ENCODE data around the gene NUP133.
"Not testable (repeated sequence)": the region's sequence is repeated elsewhere in the genome, so short reads cannot be mapped to it uniquely, and the experiment has no call there.

NUP133 gene

DNA sequence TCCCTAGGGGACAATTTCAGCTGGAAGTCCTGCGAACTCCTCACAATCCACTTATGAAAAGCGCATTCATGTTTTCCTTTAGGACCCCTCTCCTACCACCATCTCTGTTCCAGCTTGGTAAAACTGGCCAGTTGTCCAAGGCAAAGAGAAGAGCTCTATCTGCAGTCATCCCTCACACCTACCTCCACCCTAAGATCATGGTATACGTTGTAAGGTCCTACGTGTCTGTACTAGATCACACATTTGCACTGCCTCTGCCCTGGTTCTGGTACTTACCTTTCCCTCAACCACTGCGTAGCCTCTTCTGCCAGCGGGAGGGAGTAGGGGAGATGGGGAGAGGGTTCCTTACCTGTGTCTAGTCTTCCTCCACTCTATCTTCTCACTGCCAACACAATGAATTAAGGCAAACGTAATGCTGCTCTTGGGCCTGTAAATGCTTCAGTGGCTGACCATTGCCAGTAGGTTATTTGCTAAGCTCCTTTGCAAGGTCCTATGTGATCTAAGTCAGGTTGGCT is 739 bp upstream of the NUP133 start:
- DNase-seq = no peak

DNA sequence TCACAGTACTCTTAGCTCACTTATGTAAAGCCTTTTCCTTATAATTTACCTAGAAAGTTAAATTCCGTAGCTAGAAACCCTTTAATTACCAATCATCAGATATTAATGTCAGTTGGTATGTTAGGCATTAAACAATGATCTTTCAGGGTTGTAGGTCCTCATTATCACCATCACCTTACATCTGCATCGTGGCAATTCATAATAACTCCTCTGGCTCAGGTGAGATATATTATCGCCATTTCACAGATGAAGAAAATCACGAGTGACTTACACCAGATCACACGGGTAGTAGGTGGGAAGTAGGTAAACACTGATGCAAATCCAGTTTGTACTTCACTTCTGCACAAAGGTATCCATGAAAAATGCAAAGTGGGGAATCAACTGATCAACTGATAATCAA is 639 bp downstream of the NUP133 start:
- DNase-seq = peak; percentile 53

DNA sequence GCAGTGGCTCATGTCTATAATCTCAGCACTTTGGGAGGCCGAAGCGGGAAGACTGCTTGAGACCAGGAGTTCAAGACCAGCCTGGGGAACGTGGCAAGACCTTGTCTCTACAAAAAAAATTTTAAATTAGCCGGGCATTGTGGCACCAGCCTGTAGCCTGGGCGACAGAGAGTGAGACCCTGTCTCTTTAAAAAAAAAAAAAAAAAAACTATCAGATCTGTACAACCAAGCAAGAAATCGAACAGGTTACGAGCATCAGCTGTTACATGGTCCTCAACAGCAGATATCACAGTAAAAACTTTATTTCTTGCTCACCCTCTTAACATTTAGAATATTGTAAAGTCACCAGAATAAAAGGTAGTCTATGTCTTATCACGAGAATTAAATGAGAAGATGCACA is 1.5 kb downstream of the NUP133 start:
- DNase-seq = no peak

GRCh38 chr1:229495782-229496181 is 12.4 kb downstream of the NUP133 start:
- DNase-seq = no peak

DNA sequence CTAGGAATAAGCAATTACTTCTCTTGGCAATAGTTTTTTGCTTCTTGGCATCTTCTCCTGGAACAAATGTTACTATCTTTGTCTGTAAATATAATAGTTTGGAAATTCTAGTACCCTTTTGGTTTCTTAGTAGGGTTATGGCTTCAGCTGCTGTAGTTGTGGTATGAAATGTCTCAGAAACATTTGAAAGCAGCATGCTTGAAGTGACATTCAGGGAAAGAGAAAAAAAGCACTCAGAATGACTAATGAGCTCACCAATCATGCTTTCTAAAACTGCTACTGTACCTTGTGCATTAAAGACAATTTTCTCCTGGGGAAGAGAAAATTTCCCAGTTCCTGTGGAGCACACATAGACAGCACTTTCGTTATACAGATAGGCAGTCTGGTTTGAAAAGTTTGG is 21.0 kb downstream of the NUP133 start:
- DNase-seq = no peak

DNA sequence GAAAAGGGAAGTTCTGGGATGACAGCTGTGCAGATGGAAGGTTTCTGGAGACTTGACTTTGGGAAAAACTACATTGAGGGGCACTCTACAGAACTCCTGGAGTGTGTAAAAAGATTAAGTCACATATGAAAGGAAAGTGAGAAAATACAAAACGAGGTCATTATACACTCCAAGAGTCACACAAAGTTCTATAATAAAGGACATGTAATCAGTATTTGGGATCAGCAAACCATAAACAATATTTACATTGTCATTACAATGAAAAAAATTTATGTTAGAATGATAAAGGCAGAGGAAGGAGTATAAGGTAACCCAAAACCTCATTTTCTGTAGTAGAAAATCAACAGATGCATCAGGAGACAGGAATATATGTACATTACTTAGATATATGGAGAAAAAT is 22.8 kb downstream of the NUP133 start:
- DNase-seq = no peak

- DNase-seq = no peak
These were observed 25.6 kb downstream of the NUP133 start for GRCh38 chr1:229482511-229482910.

DNA sequence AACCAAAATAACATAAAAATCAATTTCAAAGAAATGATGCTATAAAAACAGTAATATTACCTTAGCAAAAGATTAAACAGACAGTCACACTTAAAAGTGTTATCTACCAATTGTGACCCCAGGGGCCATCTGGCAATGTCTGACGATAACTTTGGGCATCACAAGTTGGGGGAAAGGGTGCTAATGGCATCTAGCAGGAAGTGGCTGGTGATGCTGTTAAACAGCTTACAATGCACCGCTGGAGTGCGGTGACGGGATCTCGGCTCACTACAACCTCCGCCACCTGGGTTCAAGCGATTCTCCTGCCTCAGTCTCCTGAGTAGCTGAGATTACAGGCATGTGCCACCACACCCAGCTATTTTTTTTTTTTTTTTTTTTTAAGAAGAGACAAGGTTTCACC is 27.6 kb downstream of the NUP133 start:
- DNase-seq = no peak

GRCh38 chr1:229479660-229480399 is 28.3 kb downstream of the NUP133 start:
- DNase-seq = peak; percentile 58

DNA sequence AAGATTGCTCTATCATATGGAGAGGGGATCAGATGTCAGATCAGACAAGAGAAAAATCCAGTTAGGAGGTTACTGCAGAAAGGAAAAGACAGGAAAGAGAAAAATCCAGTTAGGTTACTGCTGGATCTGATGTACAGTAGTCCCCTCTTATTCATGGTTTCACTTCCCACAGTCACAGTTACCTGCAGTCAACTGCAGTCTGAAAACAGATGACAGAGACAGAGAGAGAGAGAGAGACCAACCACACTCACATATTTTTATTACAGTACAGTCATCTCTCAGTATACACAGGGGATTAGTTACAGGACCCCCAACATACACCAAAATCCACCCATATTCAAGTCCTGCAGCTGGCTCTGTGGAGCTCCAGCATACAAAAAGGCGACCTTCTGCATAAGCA is 29.3 kb downstream of the NUP133 start:
- DNase-seq = no peak

DNA sequence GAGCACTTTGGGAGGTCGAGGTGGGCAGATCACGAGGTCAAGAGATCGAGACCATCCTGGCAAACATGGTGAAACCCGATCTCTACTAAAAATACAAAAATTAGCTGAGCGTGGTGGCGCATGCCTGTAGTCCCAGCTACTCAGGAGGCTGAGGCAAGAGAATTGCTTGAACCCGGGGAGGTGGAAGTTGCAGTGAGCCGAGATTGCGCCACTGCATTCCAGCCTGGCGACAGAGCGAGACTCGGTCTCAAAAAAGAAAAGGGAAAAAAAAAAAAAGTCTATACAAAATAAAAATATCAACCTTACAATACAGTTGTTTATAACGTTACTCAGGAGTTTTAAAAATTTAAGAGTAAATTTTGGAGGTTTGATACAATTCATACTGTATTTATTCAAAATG is 32.3 kb downstream of the NUP133 start:
- DNase-seq = not testable (repeated sequence)

DNA sequence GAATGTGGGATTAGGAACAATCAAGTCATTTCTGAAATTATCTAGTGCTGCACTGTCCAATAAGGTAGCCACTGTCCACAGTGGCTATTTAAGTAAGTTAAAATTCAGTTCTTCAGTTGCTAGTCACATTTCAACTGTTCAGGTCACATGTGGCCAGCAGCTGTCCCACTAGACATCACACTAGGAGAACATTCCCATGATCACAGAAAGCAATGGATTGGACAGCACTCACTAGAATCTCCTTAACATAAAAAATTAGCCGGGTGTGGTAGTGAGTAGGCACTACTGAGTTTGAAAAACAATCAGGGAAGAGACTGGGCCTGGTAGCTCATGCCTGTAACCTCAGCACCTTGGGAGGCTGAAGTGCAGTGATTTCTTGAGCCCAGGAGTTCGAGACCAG is 33.6 kb downstream of the NUP133 start:
- no peak for DNase-seq

- DNase-seq = no peak
These were observed 37.0 kb downstream of the NUP133 start for GRCh38 chr1:229471175-229471574.

DNA sequence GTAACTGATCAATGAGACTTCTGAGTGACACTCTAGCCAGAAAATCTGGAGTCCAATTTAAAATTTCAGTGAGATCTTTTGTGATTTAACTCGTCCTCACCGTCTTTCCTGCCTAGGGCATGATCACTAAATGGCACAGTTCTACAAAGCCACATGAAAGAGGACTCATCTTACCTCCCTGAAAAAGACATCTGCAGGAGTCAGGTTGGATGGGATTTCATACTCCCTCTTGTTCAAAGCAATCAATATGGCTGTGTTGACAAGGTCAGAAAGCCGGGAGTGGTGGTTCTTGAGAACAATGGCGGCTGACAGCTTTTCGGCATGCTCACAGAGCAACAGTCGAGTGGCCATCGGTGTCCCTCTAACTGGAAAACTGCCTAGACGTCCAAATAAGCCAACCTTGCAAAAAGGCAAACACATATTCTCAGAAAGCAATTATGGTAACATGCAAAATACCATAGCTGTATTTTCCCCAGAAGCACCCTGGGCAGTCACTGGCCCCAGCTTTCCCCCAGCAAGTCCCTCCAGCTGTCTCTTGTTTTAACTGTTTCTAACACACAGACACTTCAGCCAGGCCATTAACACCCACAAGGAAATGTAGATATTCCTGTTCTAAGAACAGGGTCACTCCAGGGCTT is 37.6 kb downstream of the NUP133 start:
- DNase-seq = no peak

GRCh38 chr1:229466887-229467286 is 41.3 kb downstream of the NUP133 start:
- no peak for DNase-seq

- no peak for DNase-seq
These were observed 43.5 kb downstream of the NUP133 start for GRCh38 chr1:229464672-229465071.

- DNase-seq = no peak
These were observed 47.0 kb downstream of the NUP133 start for GRCh38 chr1:229461032-229461668.

- no peak for DNase-seq
These were observed 48.3 kb downstream of the NUP133 start for GRCh38 chr1:229459815-229460214.

DNA sequence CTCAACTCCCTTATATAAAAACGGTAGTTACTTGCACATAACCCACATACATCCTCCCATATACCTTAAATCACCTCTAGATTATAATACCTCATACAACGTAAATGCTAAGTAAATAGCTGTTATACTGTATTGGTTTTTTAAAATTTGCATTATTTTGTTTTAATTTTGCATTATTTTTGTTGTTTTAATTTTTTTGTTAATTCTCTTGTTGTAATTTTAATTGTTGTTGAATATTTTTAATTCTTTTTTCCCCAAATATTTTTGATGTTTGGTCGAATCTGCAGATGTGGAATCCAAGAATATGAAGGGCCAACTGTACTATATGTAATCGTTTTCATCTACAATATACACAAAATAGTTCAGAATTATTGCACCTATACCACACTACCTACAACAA is 50.7 kb downstream of the NUP133 start:
- no peak for DNase-seq

DNA sequence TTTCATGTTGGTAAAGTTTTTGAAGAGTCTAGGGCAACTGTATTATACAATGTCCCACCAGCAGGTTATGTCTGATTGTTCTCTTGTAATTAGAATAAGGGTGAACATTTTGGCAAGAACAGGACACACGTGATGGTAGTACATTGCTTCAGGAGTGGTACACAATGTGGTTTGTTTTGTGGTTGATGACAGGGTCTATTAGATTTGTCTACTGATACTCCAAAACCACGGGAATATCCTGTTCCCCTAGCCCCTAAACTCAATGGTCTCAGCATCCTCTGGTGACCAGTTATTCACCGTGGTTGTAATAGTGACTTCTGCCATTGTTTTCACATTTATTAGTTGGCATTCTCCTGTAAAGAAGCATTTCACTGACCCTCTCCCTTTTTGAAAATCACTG is 52.1 kb downstream of the NUP133 start:
- DNase-seq = no peak

- DNase-seq = no peak
These were observed 54.1 kb downstream of the NUP133 start for GRCh38 chr1:229454056-229454455.

DNA sequence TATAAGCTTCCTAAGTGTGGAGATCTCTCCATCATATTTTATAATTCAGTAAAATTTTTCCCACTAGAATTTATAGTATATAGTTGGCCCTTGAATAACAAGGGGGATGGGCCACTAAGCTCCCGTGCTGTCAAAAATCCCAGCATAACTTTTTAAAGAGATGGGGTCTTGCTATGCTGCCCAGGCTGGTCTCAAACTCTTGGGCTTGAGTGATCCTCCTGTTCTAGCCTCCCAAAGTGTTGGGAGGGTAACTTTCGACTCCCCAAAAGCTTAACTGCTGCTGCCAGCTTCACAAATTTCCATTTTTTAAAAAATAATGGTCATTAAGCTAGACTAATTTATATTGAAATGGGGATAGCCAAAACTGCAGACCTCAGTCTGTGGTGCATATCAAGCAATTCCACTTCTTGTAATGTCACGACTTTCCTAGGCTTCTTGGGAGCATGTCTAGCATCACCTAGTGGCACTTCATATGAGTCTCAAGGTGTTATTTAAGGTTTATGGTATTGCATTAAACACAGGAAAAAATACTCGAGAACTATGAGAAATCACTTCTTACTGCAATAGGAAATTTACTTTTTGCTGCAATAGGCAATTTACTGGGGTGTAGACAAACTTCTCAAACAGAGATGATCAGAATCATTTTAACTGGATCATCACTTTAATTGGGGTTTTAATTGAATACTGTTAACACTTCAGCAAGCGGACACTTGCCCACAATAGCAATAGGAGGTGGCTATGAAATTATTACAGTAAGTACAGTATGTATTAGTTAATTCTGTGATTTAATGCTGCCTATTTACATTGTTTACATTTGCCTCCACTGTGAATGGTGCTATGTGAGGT is 55.0 kb downstream of the NUP133 start:
- DNase-seq = peak; percentile 50

DNA sequence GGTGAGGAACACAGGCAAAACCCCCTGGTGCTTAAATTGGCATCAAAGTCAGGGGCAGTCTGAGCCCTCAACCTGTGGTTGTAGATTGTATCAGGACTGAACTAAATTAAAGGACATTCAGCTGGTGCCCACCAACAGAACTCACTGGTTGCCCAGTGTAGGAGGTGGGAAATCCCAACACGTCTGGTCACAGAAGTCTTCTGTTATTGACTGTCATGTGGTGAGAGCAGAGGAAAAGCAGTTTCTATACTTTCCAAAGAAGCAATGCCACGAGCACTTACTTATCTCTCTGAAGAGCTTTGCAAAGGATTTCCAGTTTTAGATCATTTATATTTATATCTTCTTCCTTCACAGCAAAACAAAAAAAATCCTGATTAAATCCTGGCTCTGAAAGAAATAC is 59.3 kb downstream of the NUP133 start:
- DNase-seq = peak; percentile 31

Measured in OCI-M1 (cell line).